HCEC 1CT (cell line): ENCODE measurements around the gene BEND6.
"Not testable (repeated sequence)": the region's sequence is repeated elsewhere in the genome, so short reads cannot be mapped to it uniquely, and the experiment has no call there.

Experiments used
- DNase-seq: peaks from one replicate; pipeline ENCODE4 v3.0.0-alpha.2; 2017

BEND6 gene

DNA sequence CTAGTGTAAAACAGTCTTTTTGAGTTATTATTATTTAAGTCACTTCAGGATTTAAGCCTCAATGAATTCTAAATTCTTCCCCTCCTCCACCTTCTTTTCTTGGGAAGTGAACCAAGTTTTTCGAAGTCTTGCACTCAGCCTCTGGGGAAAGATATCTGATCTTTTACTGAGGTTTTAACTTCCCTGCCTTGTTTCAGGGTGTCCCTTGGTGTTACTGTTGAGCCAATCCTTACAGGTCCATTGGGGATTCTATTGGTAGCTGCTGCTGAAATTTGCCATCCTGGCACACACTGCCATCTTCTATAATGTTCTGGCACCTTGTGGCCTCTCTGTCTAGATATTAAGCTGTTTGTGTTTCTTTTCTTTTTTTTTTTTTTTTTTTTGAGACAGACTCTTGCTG is 31.7 kb downstream of the BEND6 start:
- no peak for DNase-seq

GRCh38 chr6:56988145-56988544 is 33.2 kb downstream of the BEND6 start:
- DNase-seq, result no peak

GRCh38 chr6:56992036-56992435 is 37.1 kb downstream of the BEND6 start:
- no peak for DNase-seq

DNA sequence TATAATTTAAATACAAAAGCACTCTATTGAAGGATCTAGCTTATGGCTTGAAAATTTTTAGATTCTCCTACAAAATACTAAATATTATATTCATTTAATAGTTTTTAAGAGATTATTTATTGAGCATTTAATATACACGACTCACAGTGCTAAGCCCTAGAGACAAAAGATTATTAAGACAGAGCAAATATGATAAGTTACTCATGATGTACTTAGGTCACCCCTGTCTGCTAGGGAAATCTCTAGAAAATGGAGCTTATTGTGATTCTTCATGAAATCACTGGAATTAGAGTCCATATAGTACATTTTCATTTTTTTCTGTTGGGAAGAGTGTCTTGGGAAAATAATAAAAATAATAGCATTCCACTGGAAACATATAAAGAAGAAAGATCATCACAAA is 37.8 kb downstream of the BEND6 start:
- no peak for DNase-seq

GRCh38 chr6:56995347-56995902 is 40.5 kb downstream of the BEND6 start:
- DNase-seq, result no peak

GRCh38 chr6:56996401-56996800 is 41.5 kb downstream of the BEND6 start:
- DNase-seq, result no peak

GRCh38 chr6:56999049-56999448 is 44.1 kb downstream of the BEND6 start:
- DNase-seq, result no peak

DNA sequence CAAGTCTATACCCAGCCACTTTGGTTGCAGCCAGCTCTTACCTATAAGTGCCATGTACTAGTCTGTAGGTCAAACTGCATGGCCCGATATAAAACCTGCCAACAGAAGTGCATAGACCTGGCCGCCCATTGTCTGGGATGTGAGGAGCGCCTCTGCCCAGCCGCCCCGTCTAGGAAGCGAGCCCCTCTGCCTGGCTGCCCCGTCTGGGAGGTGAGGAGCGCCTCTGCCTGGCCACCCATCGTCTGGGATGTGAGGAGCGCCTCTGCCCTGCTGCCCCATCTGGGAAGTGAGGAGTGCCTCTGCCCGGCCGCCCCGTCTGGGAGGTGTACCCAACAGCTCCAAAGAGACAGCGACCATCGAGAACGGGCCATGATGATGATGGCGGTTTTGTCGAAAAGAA is 44.8 kb downstream of the BEND6 start:
- DNase-seq, result not testable (repeated sequence)

DNA sequence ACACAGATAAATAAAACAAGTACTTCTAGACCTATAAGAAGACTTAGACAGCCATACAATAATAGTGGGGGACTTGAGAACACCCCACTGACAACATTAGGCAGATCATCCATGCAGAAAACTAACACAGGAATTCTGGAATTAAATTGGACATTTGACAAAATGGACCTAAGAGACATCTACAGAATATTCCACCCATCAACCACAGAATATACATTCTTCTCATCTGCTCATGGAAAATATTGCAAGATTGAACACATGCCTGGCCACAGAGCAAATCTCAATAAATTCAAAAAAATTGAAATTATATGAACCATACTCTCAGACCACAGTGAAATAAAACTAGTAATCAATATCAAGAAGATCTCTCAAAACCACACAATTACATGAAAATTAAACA is 47.3 kb downstream of the BEND6 start:
- DNase-seq, result no peak

- no peak for DNase-seq
Observed at GRCh38 chr6:57004292-57004691, 49.4 kb downstream of the BEND6 start.

- no peak for DNase-seq
Observed at GRCh38 chr6:57006101-57006500, 51.2 kb downstream of the BEND6 start.

DNA sequence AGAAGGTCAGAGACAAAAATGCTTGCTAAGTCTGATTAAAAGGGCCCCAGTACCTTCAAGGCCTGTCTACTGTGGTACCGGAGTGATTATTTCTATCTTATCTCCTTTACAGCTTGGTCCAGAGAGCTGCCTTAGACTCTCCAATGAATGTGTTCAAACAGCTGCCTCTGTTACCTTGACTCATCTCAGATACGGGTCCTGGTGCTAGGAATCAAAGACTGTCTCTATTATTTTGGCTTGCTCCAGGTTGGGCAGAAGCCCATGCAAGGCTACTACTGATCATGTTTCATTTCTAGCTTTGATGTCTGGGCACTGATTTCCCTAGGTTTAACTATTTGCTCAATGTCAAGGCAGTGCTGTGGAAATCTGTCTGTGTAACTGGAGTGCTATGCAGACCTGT is 53.2 kb downstream of the BEND6 start:
- not testable (repeated sequence) for DNase-seq

DNA sequence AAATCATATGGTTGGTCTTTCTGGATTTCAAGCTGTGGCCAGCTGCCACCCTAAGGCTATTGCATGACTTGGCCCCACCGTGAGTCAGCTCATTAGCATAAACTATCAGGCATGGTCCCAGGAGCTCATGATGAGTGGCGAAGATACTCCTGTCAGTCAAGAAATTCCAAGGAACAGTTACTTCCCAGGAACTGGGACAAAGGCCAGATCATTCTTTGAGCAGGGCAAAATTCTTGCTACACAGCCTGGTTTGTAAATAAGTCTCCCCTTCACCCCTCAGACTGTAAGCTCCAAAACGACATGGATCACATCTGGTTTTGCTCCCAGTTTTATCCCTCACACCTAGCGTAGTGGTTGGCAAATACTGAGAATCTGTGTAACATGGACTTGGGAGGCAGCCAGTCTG is 58.6 kb downstream of the BEND6 start:
- peak; percentile 88 for DNase-seq

GRCh38 chr6:57017069-57017468 is 62.2 kb downstream of the BEND6 start:
- no peak for DNase-seq

GRCh38 chr6:57017841-57018240 is 62.9 kb downstream of the BEND6 start:
- DNase-seq, result no peak

- no peak for DNase-seq
Observed at GRCh38 chr6:57019434-57019833, 64.5 kb downstream of the BEND6 start.

GRCh38 chr6:57021086-57021720 is 66.3 kb downstream of the BEND6 start:
- DNase-seq, result peak; percentile 66

- DNase-seq, result no peak
Observed at GRCh38 chr6:57024321-57024720, 69.4 kb downstream of the BEND6 start.

GRCh38 chr6:57024775-57025174 is 69.9 kb downstream of the BEND6 start:
- no peak for DNase-seq

GRCh38 chr6:57026001-57026400 is 71.1 kb downstream of the BEND6 start:
- no peak for DNase-seq

DNA sequence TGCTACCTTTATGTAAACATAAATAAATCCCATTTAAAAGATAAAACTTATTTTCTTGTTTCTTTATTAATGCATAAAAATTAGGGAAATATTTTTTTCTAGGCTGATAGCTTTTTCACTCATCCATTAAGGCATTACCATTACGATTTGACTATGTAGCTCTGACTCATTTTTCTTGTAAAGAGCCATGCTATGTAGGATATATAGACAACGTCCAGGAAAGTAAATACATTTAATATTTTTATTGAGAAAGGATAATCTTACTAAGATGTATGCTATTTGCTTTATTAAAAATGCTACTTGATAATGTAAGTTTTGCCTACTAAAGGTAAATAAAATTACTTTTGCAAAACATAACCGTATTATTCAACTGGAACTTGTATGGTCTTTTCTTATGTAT is 72.4 kb downstream of the BEND6 start:
- DNase-seq, result no peak

GRCh38 chr6:57029213-57029612 is 74.3 kb downstream of the BEND6 start:
- no peak for DNase-seq

GRCh38 chr6:57033228-57033627 is 78.3 kb downstream of the BEND6 start:
- no peak for DNase-seq

DNA sequence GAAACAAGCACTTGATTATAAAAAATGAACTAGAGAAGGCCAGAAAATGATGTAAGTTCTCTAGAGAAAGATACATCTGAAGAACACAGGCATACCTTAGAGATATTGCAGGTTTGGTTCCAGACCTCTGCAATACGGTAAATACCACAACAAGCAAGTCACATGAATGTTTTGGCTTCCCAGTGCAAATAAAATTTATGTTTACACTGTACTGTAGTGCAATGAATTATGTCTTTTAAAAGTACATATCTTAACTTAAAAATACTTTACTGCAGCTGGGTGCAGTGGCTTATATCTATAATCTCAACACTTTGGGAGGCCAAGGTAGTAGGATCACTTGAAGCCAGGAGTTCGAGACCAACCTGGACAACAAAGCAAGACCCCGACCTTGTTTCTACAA is 80.6 kb downstream of the BEND6 start:
- no peak for DNase-seq

DNA sequence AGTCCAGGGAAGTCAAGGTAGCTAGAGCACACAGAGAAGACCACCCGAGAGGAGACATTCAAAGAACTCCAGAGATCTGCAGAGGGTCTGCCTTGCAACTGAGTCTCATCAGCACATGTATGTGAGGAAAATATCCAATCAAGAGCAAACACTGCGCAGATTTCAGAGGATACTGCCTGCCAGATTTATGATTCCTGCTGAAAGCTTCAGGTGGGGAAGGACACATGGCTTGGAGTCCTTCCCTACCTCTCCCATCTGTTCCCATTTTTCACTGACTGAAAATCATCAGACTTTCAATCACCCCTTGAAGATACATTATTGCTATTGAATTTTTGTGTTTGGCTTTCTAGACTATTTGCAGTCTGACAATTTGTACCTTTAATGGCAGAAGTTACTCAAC is 84.0 kb downstream of the BEND6 start:
- no peak for DNase-seq
